ENCODE results near the gene GSK3A. TPM values are rescaled to one million over a fixed set of nuclear protein-coding genes. Genes with fewer than 3 reads are reported as not detected.

The GSK3A gene
- total RNA-seq, 1 experiment from 2014 or later, result 44.6 TPM

DNA sequence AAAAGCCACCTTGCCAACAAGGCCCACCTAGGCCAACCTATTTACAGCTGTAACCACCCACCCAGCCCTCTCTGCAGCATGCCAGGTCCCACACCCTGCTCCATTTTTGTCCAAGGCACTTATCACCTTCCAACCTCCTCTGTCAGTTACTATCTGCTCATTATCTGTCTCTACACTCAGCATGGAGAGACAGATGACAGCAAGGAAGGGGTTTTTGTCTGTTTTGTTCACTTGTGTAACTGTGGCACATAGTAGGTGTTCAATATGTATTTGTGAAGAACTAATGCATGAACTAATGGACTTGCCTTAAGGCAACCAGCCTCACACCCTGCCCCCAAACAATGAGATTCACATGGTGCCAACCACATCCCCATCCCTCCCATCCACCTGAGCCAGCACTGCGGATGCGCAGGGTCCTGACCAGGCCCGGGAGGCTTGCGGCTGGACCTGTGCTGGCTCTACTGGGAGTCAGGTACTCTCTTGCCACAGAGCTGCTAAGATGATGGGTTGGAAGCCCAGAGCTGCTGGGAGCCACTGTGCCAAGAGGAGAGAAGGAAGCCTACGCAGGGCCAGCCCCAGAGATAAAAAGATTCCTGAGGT, 42.2 kb downstream of the GSK3A start:
- intact Hi-C loops (cut with micrococcal nuclease; ENCODE audit: unreplicated experiment), result no loop called here
- no peak overlapping the region for H3K27ac ChIP-seq
- ChIA-PET CTCF (no interaction called here), POLR2A (ENCODE audit: unreplicated experiment) (interaction anchor here (0.6 kb wide), 1 partner anchor 34 kb away, joined by 5 read pairs; no protein-coding TSS in a partner anchor)
- no peak for DNase-seq
- peaks cover 7% of the 10 kb centered on the region; the same call in 1 of the 2 replicates for H3K4me1 ChIP-seq (replicated peaks; ENCODE audit: insufficient read depth)
- no peaks in the 10 kb centered on the region for H3K27me3 ChIP-seq (ENCODE audit: insufficient read depth, low read depth)
- no peak overlapping the region for H3K4me3 ChIP-seq
- H3K9me2 ChIP-seq (ENCODE audit: insufficient read depth), result no peaks in the 10 kb centered on the region
- TF ChIP-seq CTCF (conservative IDR thresholded peaks at IDR 0.05) (no peak), EZH2 (IDR thresholded peaks at IDR 0.05; ENCODE audit: low read depth) (no peak)
- H3K79me2 ChIP-seq (ENCODE audit: low read depth), result peaks cover 54% of the 10 kb centered on the region
- H3K36me3 ChIP-seq (ENCODE audit: low read depth), result peaks cover 40% of the 10 kb centered on the region
- peaks cover 25% of the 10 kb centered on the region; the same call in 1 of the 2 replicates for H3F3A ChIP-seq (ENCODE audit: insufficient read depth, low read depth)
- 0 out of 2 replicates have a peak, but pooled peaks cover 3% of the 10 kb centered on the region for H4K20me1 ChIP-seq (ENCODE audit: insufficient read depth)
- H3K9me3 ChIP-seq (ENCODE audit: insufficient read depth, low read depth), result no peaks in the 10 kb centered on the region
- no TSS peak for BruUV-seq (replicated peaks)
- H3K4me2 ChIP-seq, result no peak overlapping the region
- H2AFZ ChIP-seq, result no peak overlapping the region

DNA sequence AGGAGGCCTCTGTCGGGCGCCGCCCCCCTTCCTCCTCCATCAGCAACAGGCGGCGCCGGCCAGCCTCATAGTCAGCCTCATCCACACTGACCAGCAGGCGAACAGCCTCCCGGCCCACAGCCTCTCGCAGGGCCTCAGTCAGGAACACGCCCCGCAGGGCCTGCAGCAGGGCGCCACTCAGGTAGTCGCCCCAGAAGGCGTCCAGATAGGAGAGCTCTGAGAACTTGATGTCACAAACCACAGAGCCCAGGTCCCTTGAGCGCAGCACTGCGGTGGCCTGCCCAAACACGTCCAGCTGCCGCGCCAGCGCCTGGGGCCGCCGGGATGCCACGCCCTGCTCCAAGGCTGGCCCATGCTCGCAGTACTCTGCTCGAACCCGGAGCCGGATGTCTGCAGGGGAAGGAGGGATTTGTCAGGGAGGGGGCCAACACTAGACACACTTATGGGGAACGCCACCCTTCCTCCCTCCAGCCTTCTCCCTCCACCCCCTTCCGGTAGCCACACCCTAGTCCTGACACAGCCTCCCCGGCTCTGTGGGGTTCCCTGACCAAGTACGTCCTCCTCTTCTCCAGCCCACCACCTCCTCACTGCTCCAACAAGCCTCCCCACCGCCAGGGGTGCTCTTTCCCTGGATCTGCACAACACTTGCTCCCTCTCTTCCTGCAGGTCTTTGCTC, 42.8 kb downstream of the GSK3A start:
- H3K27me3 ChIP-seq (ENCODE audit: insufficient read depth, low read depth), result no peaks in the 10 kb centered on the region
- no peak for TF ChIP-seq CTCF (conservative IDR thresholded peaks at IDR 0.05)
- TF ChIP-seq EZH2 (IDR thresholded peaks at IDR 0.05; ENCODE audit: low read depth), result no peak
- no peaks in the 10 kb centered on the region for H3K9me3 ChIP-seq (ENCODE audit: insufficient read depth, low read depth)
- 0 out of 2 replicates have a peak, but pooled peaks cover 3% of the 10 kb centered on the region for H4K20me1 ChIP-seq (ENCODE audit: insufficient read depth)
- H2AFZ ChIP-seq, result no peak overlapping the region
- no peak overlapping the region for H3K27ac ChIP-seq
- peaks cover 48% of the 10 kb centered on the region for H3K79me2 ChIP-seq (ENCODE audit: low read depth)
- BruUV-seq (replicated peaks), result no TSS peak
- POLR2A ChIA-PET (ENCODE audit: unreplicated experiment), result no interaction called here
- H3K4me2 ChIP-seq, result no peak overlapping the region
- CTCF ChIA-PET, result no interaction called here
- intact Hi-C loops (cut with micrococcal nuclease; ENCODE audit: unreplicated experiment), result no loop called here
- no peak overlapping the region for H3K4me3 ChIP-seq
- H3F3A ChIP-seq (ENCODE audit: insufficient read depth, low read depth), result peaks cover 27% of the 10 kb centered on the region; the same call in 1 of the 2 replicates
- peaks cover 40% of the 10 kb centered on the region for H3K36me3 ChIP-seq (ENCODE audit: low read depth)
- H3K9me2 ChIP-seq (ENCODE audit: insufficient read depth), result no peaks in the 10 kb centered on the region
- H3K4me1 ChIP-seq (replicated peaks; ENCODE audit: insufficient read depth), result peaks cover 7% of the 10 kb centered on the region; the same call in 1 of the 2 replicates
- DNase-seq, result no peak

- H3K36me3 ChIP-seq (ENCODE audit: low read depth), result peaks cover 34% of the 10 kb centered on the region
- H3K4me2 ChIP-seq, result no peak overlapping the region
- CTCF ChIA-PET, result no interaction called here
Observed at GRCh38 chr19:42198676-42199439, 43.5 kb downstream of the GSK3A start.

More at GRCh38 chr19:42198676-42199439, 43.5 kb downstream of the GSK3A start:
- H3K27ac ChIP-seq, result no peak overlapping the region
- peaks cover 34% of the 10 kb centered on the region for H3F3A ChIP-seq (ENCODE audit: insufficient read depth, low read depth)
- H3K9me3 ChIP-seq (ENCODE audit: insufficient read depth, low read depth), result no peaks in the 10 kb centered on the region
- H3K27me3 ChIP-seq (ENCODE audit: insufficient read depth, low read depth), result no peaks in the 10 kb centered on the region
- peaks cover 41% of the 10 kb centered on the region for H3K79me2 ChIP-seq (ENCODE audit: low read depth)
- no peak for TF ChIP-seq EZH2 (IDR thresholded peaks at IDR 0.05; ENCODE audit: low read depth)
- no peak for TF ChIP-seq CTCF (conservative IDR thresholded peaks at IDR 0.05)
- 0 out of 2 replicates have a peak, but pooled peaks cover 3% of the 10 kb centered on the region for H4K20me1 ChIP-seq (ENCODE audit: insufficient read depth)
- POLR2A ChIA-PET (ENCODE audit: unreplicated experiment), result no interaction called here
- no peak overlapping the region for H3K4me3 ChIP-seq
- intact Hi-C loops (cut with micrococcal nuclease; ENCODE audit: unreplicated experiment), result no loop called here
- no peak for DNase-seq
- BruUV-seq (replicated peaks), result no TSS peak
- no peak overlapping the region for H2AFZ ChIP-seq
- peaks cover 12% of the 10 kb centered on the region; the same call in 1 of the 2 replicates for H3K4me1 ChIP-seq (replicated peaks; ENCODE audit: insufficient read depth)
- no peaks in the 10 kb centered on the region for H3K9me2 ChIP-seq (ENCODE audit: insufficient read depth)
